HuH-7 (cell line): ENCODE measurements around the gene MRNIP.

Experiments
- DNase-seq: peaks from one replicate; pipeline ENCODE4 v3.0.0; 2011; ENCODE audit warnings: low spot score

Gene MRNIP

GRCh38 chr5:179858586-179859427 is at the start of gene MRNIP:
Gene MRNIP, minus strand, starts transcription at chr5:179858817. Its CDS starts 21 bp downstream, at chr5:179858796.
- peak; percentile 98 for DNase-seq

- peak; percentile 77 for DNase-seq
These were observed 49.1 kb upstream of the MRNIP start, which contains the start of gene TBC1D9B for GRCh38 chr5:179907556-179908324. Gene TBC1D9B, minus strand, starts transcription at chr5:179907897. Its CDS starts 76 bp downstream, at chr5:179907821.

GRCh38 chr5:179906795-179907555 is 48.4 kb upstream of the MRNIP start:
- peak; percentile 31 for DNase-seq

- DNase-seq = no peak
These were observed 47.7 kb upstream of the MRNIP start for GRCh38 chr5:179906294-179906794.

- no peak for DNase-seq
These were observed 46.5 kb upstream of the MRNIP start for GRCh38 chr5:179905161-179905560.

GRCh38 chr5:179904463-179905160 is 46.0 kb upstream of the MRNIP start:
- DNase-seq = no peak

- DNase-seq = no peak
These were observed 44.1 kb upstream of the MRNIP start for GRCh38 chr5:179902763-179903158.

GRCh38 chr5:179901915-179902762 is 43.5 kb upstream of the MRNIP start:
- no peak for DNase-seq

- DNase-seq = no peak
These were observed 42.8 kb upstream of the MRNIP start for GRCh38 chr5:179901462-179901861.

- no peak for DNase-seq
These were observed 42.1 kb upstream of the MRNIP start for GRCh38 chr5:179900711-179901110.

GRCh38 chr5:179900206-179900605 is 41.6 kb upstream of the MRNIP start:
- DNase-seq = no peak

- DNase-seq = no peak
These were observed 37.2 kb upstream of the MRNIP start for GRCh38 chr5:179895861-179896260.

GRCh38 chr5:179893958-179894895 is 35.6 kb upstream of the MRNIP start:
- DNase-seq = no peak

- no peak for DNase-seq
These were observed 34.7 kb upstream of the MRNIP start for GRCh38 chr5:179893076-179893957.

- no peak for DNase-seq
These were observed 33.6 kb upstream of the MRNIP start for GRCh38 chr5:179892255-179892654.

GRCh38 chr5:179890751-179891682 is 32.4 kb upstream of the MRNIP start:
- DNase-seq = no peak

GRCh38 chr5:179889885-179890284 is 31.3 kb upstream of the MRNIP start:
- DNase-seq = no peak
